HepG2 (cell line): ENCODE measurements around the gene PPOX. TPM values are rescaled to one million over a fixed set of nuclear protein-coding genes. Genes with fewer than 3 reads are reported as not detected.

Experiments
- ATF3 ChIP-seq: sonication (generic); formaldehyde crosslinking; IDR thresholded peaks from 2 replicates; pipeline ENCODE4 v1.4.0; 2020; ENCODE audit warnings: missing genetic modification reagents
- EEA1 ChIP-seq: sonication (generic); formaldehyde crosslinking; IDR thresholded peaks from 2 replicates; pipeline ENCODE4 v1.5.1; 2020; ENCODE audit warnings: mild to moderate bottlenecking, missing genetic modification reagents, borderline replicate concordance
- ELF1 ChIP-seq: sonication (generic); formaldehyde crosslinking; IDR thresholded peaks from 2 replicates; pipeline ENCODE4 v1.4.0; 2020; ENCODE audit warnings: missing genetic modification reagents
- ETV6 ChIP-seq: sonication (generic); formaldehyde crosslinking; conservative IDR thresholded peaks from 2 replicates; pipeline ENCODE4 v1.4.0; 2020; ENCODE audit warnings: missing genetic modification reagents
- FLYWCH1 ChIP-seq: sonication (generic); formaldehyde crosslinking; IDR thresholded peaks from 2 replicates; pipeline ENCODE4 v1.8.1; 2023; ENCODE audit warnings: mild to moderate bottlenecking, missing genetic modification reagents
- FOXA1 ChIP-seq, 2 experiments: fragments of 450-650 bp in 1 of 2; sonication (generic) in 1 of 2; formaldehyde crosslinking in 1 of 2; IDR thresholded peaks; 2 replicates each; pipeline versions ENCODE4 v1.4.0 to v1.6.1; 2016 to 2020; ENCODE audit warnings: missing genetic modification reagents in 1 of 2
- FOXK1 ChIP-seq: sonication (generic); formaldehyde crosslinking; IDR thresholded peaks from 2 replicates; pipeline ENCODE4 v1.4.0; 2020; ENCODE audit warnings: low read depth, missing genetic modification reagents, borderline replicate concordance
- FUBP1 ChIP-seq: sonication (generic); formaldehyde crosslinking; IDR thresholded peaks from 2 replicates; pipeline ENCODE4 v1.5.1; 2020; ENCODE audit warnings: missing genetic modification reagents, mild to moderate bottlenecking, borderline replicate concordance
- HDAC1 ChIP-seq: sonication (generic); formaldehyde crosslinking; IDR thresholded peaks from 2 replicates; pipeline ENCODE4 v1.5.1; 2020; ENCODE audit warnings: mild to moderate bottlenecking, missing genetic modification reagents
- KLF9 ChIP-seq: IDR thresholded peaks from 2 replicates; pipeline ENCODE4 v1.6.1; 2016; ENCODE audit warnings: low read depth
- MTA3 ChIP-seq: sonication (generic); formaldehyde crosslinking; IDR thresholded peaks from 2 replicates; pipeline ENCODE4 v1.4.0; 2020; ENCODE audit warnings: missing genetic modification reagents
- NFE2 ChIP-seq: sonication (generic); formaldehyde crosslinking; IDR thresholded peaks from 2 replicates; pipeline ENCODE4 v1.4.0; 2020; ENCODE audit warnings: missing genetic modification reagents
- NR0B2 ChIP-seq: sonication (generic); formaldehyde crosslinking; IDR thresholded peaks from 2 replicates; pipeline ENCODE4 v1.4.0; 2020; ENCODE audit warnings: mild to moderate bottlenecking, missing genetic modification reagents
- PHF21A ChIP-seq: sonication (generic); formaldehyde crosslinking; IDR thresholded peaks from 2 replicates; pipeline ENCODE4 v1.5.0; 2020; ENCODE audit warnings: mild to moderate bottlenecking, missing genetic modification reagents
- PLRG1 ChIP-seq: fragments of 450-650 bp; conservative IDR thresholded peaks from 2 replicates; pipeline ENCODE4 v1.6.1; 2016
- ZBTB10 ChIP-seq: sonication (generic); formaldehyde crosslinking; IDR thresholded peaks from 2 replicates; pipeline ENCODE4 v1.4.0; 2020; ENCODE audit warnings: missing genetic modification reagents, borderline replicate concordance
- ZBTB8A ChIP-seq: sonication (generic); formaldehyde crosslinking; IDR thresholded peaks from 2 replicates; pipeline ENCODE4 v1.4.0; 2020; ENCODE audit warnings: mild to moderate bottlenecking, low read depth, missing genetic modification reagents, borderline replicate concordance
- ZNF17 ChIP-seq: sonication (generic); formaldehyde crosslinking; IDR thresholded peaks from 2 replicates; pipeline ENCODE4 v1.5.0; 2020; ENCODE audit warnings: mild to moderate bottlenecking, missing genetic modification reagents
- ZNF329 ChIP-seq: sonication (generic); formaldehyde crosslinking; IDR thresholded peaks from 2 replicates; pipeline ENCODE4 v1.9.0; 2021; ENCODE audit warnings: low read depth, mild to moderate bottlenecking, missing genetic modification reagents
- ZNF350 ChIP-seq: sonication (generic); formaldehyde crosslinking; IDR thresholded peaks from 2 replicates; pipeline ENCODE4 v1.4.0; 2020; ENCODE audit warnings: mild to moderate bottlenecking, low read depth, missing genetic modification reagents, borderline replicate concordance
- ZNF367 ChIP-seq: sonication (generic); formaldehyde crosslinking; IDR thresholded peaks from 2 replicates; pipeline ENCODE4 v1.4.0; 2020; ENCODE audit warnings: missing genetic modification reagents, borderline replicate concordance
- ZNF562 ChIP-seq: sonication (generic); formaldehyde crosslinking; IDR thresholded peaks from 2 replicates; pipeline ENCODE4 v1.8.0; 2022; ENCODE audit warnings: missing genetic modification reagents, borderline replicate concordance
- ZNF589 ChIP-seq: sonication (generic); formaldehyde crosslinking; conservative IDR thresholded peaks from 2 replicates; pipeline ENCODE4 v1.8.0; 2022; ENCODE audit warnings: mild to moderate bottlenecking, moderate library complexity, missing genetic modification reagents
- ZNF607 ChIP-seq: sonication (generic); formaldehyde crosslinking; IDR thresholded peaks from 2 replicates; pipeline ENCODE4 v1.5.1; 2020; ENCODE audit warnings: missing genetic modification reagents, mild to moderate bottlenecking, borderline replicate concordance
- ZNF724P ChIP-seq: sonication (generic); formaldehyde crosslinking; IDR thresholded peaks from 2 replicates; pipeline ENCODE4 v1.8.0; 2022; ENCODE audit warnings: missing genetic modification reagents, borderline replicate concordance
- ZSCAN29 ChIP-seq: sonication (generic); formaldehyde crosslinking; conservative IDR thresholded peaks from 2 replicates; pipeline ENCODE4 v1.4.0; 2020; ENCODE audit warnings: mild to moderate bottlenecking, missing genetic modification reagents
- polyA plus RNA-seq, 8 experiments: library from polyadenylated mRNA; depleted of rRNA in 3 of 8; stranded (reverse) in 7 of 8; unstranded in 1 of 8; fragments of >200 nt; fragmentation: Illumina TruSeq in 4 of 8; extraction: Trizol in 4 of 8; gene quantifications; 2 replicates each; pipeline versions ENCODE4 v1.2.1 to v1.2.3, GENCODE V29; 2011 to 2016; ENCODE audit warnings: low read depth in 4 of 8, missing spikeins in 1 of 8, mixed read lengths in 1 of 8; ENCODE audit not compliant: insufficient read depth in 1 of 8
- total RNA-seq, 5 experiments: library from RNA; depleted of rRNA; stranded (reverse); fragments of >200 nt; fragmentation: Illumina TruSeq; extraction: Trizol; gene quantifications; 2 replicates each; pipeline ENCODE4 v1.2.3, GENCODE V29; 2016; ENCODE audit warnings: low read depth in 1 of 5

PPOX gene
- total and polyA plus RNA-seq, 2 of the 13 experiments (the other 11 are each of a cell fraction or from before 2014, with no cell fraction given), result 15.5 to 27.7 TPM

GRCh38 chr1:161219078-161219892 is 53.1 kb downstream of the PPOX start (continued):
- no peak for TF ChIP-seq FUBP1 (CRISPR knock-in tag)
- TF ChIP-seq NR0B2 (CRISPR knock-in tag), result no peak
- no peak for TF ChIP-seq ZBTB10 (CRISPR knock-in tag)
- TF ChIP-seq ZNF607, result no peak
- TF ChIP-seq HDAC1 (CRISPR knock-in tag), result no peak
- TF ChIP-seq PLRG1, result no peak
- TF ChIP-seq KLF9 (CRISPR knock-in tag), result no peak
- 0 out of 2 replicates have a peak, but pooled peaks have one; percentile 69 for TF ChIP-seq ZNF562 (CRISPR knock-in tag)
- TF ChIP-seq ZNF329 (CRISPR knock-in tag), result no peak
- TF ChIP-seq MTA3 (CRISPR knock-in tag), result no peak
- TF ChIP-seq FOXK1, result no peak
- TF ChIP-seq NFE2 (CRISPR knock-in tag), result no peak
- no peak for TF ChIP-seq ATF3 (CRISPR knock-in tag)
- TF ChIP-seq ETV6 (CRISPR knock-in tag), result no peak
- no peak for TF ChIP-seq PHF21A (CRISPR knock-in tag)
- TF ChIP-seq ZNF350 (CRISPR knock-in tag), result no peak
- TF ChIP-seq ZBTB8A (CRISPR knock-in tag), result no peak
- no peak for TF ChIP-seq ZSCAN29 (CRISPR knock-in tag)
- TF ChIP-seq ZNF17, result no peak
- 0 out of 2 replicates have a peak, but pooled peaks have one; percentile 63 for TF ChIP-seq ZNF589
- no peak for TF ChIP-seq FOXA1 (IDR thresholded peaks at IDR 0.05)
- no peak for TF ChIP-seq FOXA1 (CRISPR knock-in tag; IDR thresholded peaks at IDR 0.05)
- TF ChIP-seq ZNF724P, result no peak
- no peak for TF ChIP-seq ZNF367 (CRISPR knock-in tag)
- no peak for TF ChIP-seq EEA1 (CRISPR knock-in tag)
- no peak for TF ChIP-seq FLYWCH1 (CRISPR knock-in tag)
- no peak for TF ChIP-seq ELF1 (CRISPR knock-in tag)
